ENCODE data around the gene NCLN. TPM values are rescaled to one million over a fixed set of nuclear protein-coding genes. Genes with fewer than 3 reads are reported as not detected.
"Not testable (repeated sequence)": the region's sequence is repeated elsewhere in the genome, so short reads cannot be mapped to it uniquely, and the experiment has no call there.

The NCLN gene
- total and polyA plus RNA-seq, 3 donors from 2014 or later: 50.2 to 65.5 (median 65.3) TPM

GRCh38 chr19:3231288-3231687, 45.6 kb downstream of the NCLN start:
- Histone ChIP-seq H3K4me1 (no peaks in the 10 kb centered on the region), H3K27me3 (no peaks in the 10 kb centered on the region), H3K36me3 (ENCODE audit: low read depth, missing control alignments) (no peaks in the 10 kb centered on the region), H3K4me3 (no peak overlapping the region), H3K27ac (no peak overlapping the region), H3K9me3 (no peaks in the 10 kb centered on the region)
- intact Hi-C loops (cut with DNase I; ENCODE audit: low total_unique reads): no loop called here
- 86 to 88% methylated on average over 1 of the region's 1 CpG for WGBS, 2 donors
- TF ChIP-seq POLR2A (IDR thresholded peaks at IDR 0.05) (no peak), CTCF (IDR thresholded peaks at IDR 0.05) (no peak)
- DNase-seq: no peak

GRCh38 chr19:3233116-3233515, 47.4 kb downstream of the NCLN start:
- intact Hi-C loops (cut with DNase I; ENCODE audit: low total_unique reads): no loop called here
- Histone ChIP-seq H3K27me3 (no peaks in the 10 kb centered on the region), H3K27ac (no peak overlapping the region), H3K4me1 (no peaks in the 10 kb centered on the region), H3K36me3 (ENCODE audit: low read depth, missing control alignments) (no peaks in the 10 kb centered on the region), H3K9me3 (no peaks in the 10 kb centered on the region), H3K4me3 (no peak overlapping the region)
- TF ChIP-seq POLR2A (IDR thresholded peaks at IDR 0.05) (no peak), CTCF (IDR thresholded peaks at IDR 0.05) (no peak)
- DNase-seq: no peak
- 78 to 80% methylated on average over 4 of the region's 4 CpGs for WGBS, 2 donors

GRCh38 chr19:3233831-3234230, 48.1 kb downstream of the NCLN start:
- Histone ChIP-seq H3K27me3 (no peaks in the 10 kb centered on the region), H3K9me3 (no peaks in the 10 kb centered on the region), H3K4me1 (no peaks in the 10 kb centered on the region), H3K36me3 (ENCODE audit: low read depth, missing control alignments) (no peaks in the 10 kb centered on the region), H3K4me3 (no peak overlapping the region), H3K27ac (no peak overlapping the region)
- intact Hi-C loops (cut with DNase I; ENCODE audit: low total_unique reads): no loop called here
- DNase-seq: no peak
- TF ChIP-seq CTCF (IDR thresholded peaks at IDR 0.05) (no peak), POLR2A (IDR thresholded peaks at IDR 0.05) (no peak)
- WGBS, 2 donors: 77 to 90% methylated on average over 4 of the region's 4 CpGs

GRCh38 chr19:3234800-3235199, 49.1 kb downstream of the NCLN start:
- 74 to 78% methylated on average over 9 of the region's 9 CpGs for WGBS, 2 donors
- Histone ChIP-seq H3K4me1 (no peaks in the 10 kb centered on the region), H3K9me3 (no peaks in the 10 kb centered on the region), H3K27ac (no peak overlapping the region), H3K36me3 (ENCODE audit: low read depth, missing control alignments) (no peaks in the 10 kb centered on the region), H3K27me3 (no peaks in the 10 kb centered on the region), H3K4me3 (no peak overlapping the region)
- intact Hi-C loops (cut with DNase I; ENCODE audit: low total_unique reads): no loop called here
- DNase-seq: no peak
- TF ChIP-seq POLR2A (IDR thresholded peaks at IDR 0.05) (no peak), CTCF (IDR thresholded peaks at IDR 0.05) (no peak)

- H3K9me3 ChIP-seq; H3K27me3 ChIP-seq; H3K36me3 ChIP-seq (ENCODE audit: low read depth, missing control alignments); H3K4me3 ChIP-seq; DNase-seq; intact Hi-C loops (cut with DNase I; ENCODE audit: low total_unique reads); H3K27ac ChIP-seq; H3K4me1 ChIP-seq: not testable (repeated sequence)
- WGBS, 2 donors: 77 to 84% methylated on average over 2 of the region's 2 CpGs
These were observed 49.9 kb downstream of the NCLN start for GRCh38 chr19:3235604-3236003.

Measured in testis (tissue), 3 donors.